ENCODE results near the gene IFRD2.
"Not testable (repeated sequence)": the region's sequence is repeated elsewhere in the genome, so short reads cannot be mapped to it uniquely, and the experiment has no call there.

The IFRD2 gene

GRCh38 chr3:50318615-50319014 is 26.4 kb upstream of the IFRD2 start:
- peaks cover 5% of the 10 kb centered on the region; the same call in 1 of the 2 replicates for H3K4me1 ChIP-seq (ENCODE audit: control insufficient read depth, insufficient read depth, low read length)
- H3K27me3 ChIP-seq (ENCODE audit: control insufficient read depth, insufficient read depth, low read length): no peaks in the 10 kb centered on the region
- H3K4me3 ChIP-seq (ENCODE audit: low read length): no peak overlapping the region
- H3K36me3 ChIP-seq (ENCODE audit: control insufficient read depth, insufficient read depth, low read length): peaks cover 27% of the 10 kb centered on the region
- no peak for DNase-seq (ENCODE audit: low read depth, low spot score)
- WGBS (ENCODE audit: insufficient coverage, insufficient read length): no CpG with 5 or more reads among the region's 10 CpGs
- no peaks in the 10 kb centered on the region for H3K9me3 ChIP-seq (ENCODE audit: control insufficient read depth, insufficient read depth, low read length)
- no peak overlapping the region for H3K27ac ChIP-seq (ENCODE audit: low read length)

- no CpG with 5 or more reads among the region's 11 CpGs for WGBS (ENCODE audit: insufficient coverage, insufficient read length)
- peaks cover 27% of the 10 kb centered on the region for H3K36me3 ChIP-seq (ENCODE audit: control insufficient read depth, insufficient read depth, low read length)
Measured at GRCh38 chr3:50318163-50318562, 25.9 kb upstream of the IFRD2 start.

GRCh38 chr3:50317300-50317699 is 25.1 kb upstream of the IFRD2 start:
- no CpG with 5 or more reads among the region's 6 CpGs for WGBS (ENCODE audit: insufficient coverage, insufficient read length)
- DNase-seq (ENCODE audit: low read depth, low spot score): no peak
- Histone ChIP-seq H3K4me3 (ENCODE audit: low read length) (no peak overlapping the region), H3K27ac (ENCODE audit: low read length) (no peak overlapping the region), H3K9me3 (ENCODE audit: control insufficient read depth, insufficient read depth, low read length) (no peaks in the 10 kb centered on the region), H3K4me1 (ENCODE audit: control insufficient read depth, insufficient read depth, low read length) (peaks cover 5% of the 10 kb centered on the region; the same call in 1 of the 2 replicates), H3K36me3 (ENCODE audit: control insufficient read depth, insufficient read depth, low read length) (peaks cover 27% of the 10 kb centered on the region), H3K27me3 (ENCODE audit: control insufficient read depth, insufficient read depth, low read length) (no peaks in the 10 kb centered on the region)

More at GRCh38 chr3:50318163-50318562, 25.9 kb upstream of the IFRD2 start:
- H3K4me3 ChIP-seq (ENCODE audit: low read length): no peak overlapping the region
- H3K27me3 ChIP-seq (ENCODE audit: control insufficient read depth, insufficient read depth, low read length): no peaks in the 10 kb centered on the region
- H3K9me3 ChIP-seq (ENCODE audit: control insufficient read depth, insufficient read depth, low read length): no peaks in the 10 kb centered on the region
- peaks cover 5% of the 10 kb centered on the region; the same call in 1 of the 2 replicates for H3K4me1 ChIP-seq (ENCODE audit: control insufficient read depth, insufficient read depth, low read length)
- no peak for DNase-seq (ENCODE audit: low read depth, low spot score)
- no peak overlapping the region for H3K27ac ChIP-seq (ENCODE audit: low read length)

GRCh38 chr3:50316657-50317242 is 24.5 kb upstream of the IFRD2 start:
- H3K4me1 ChIP-seq (ENCODE audit: control insufficient read depth, insufficient read depth, low read length): peaks cover 5% of the 10 kb centered on the region; the same call in 1 of the 2 replicates
- DNase-seq (ENCODE audit: low read depth, low spot score): no peak
- whole genome bisulfite sequencing (ENCODE audit: insufficient coverage, insufficient read length): no CpG with 5 or more reads among the region's 9 CpGs
- no peak overlapping the region for H3K27ac ChIP-seq (ENCODE audit: low read length)
- H3K27me3 ChIP-seq (ENCODE audit: control insufficient read depth, insufficient read depth, low read length): no peaks in the 10 kb centered on the region
- no peaks in the 10 kb centered on the region for H3K9me3 ChIP-seq (ENCODE audit: control insufficient read depth, insufficient read depth, low read length)
- peaks cover 27% of the 10 kb centered on the region for H3K36me3 ChIP-seq (ENCODE audit: control insufficient read depth, insufficient read depth, low read length)
- no peak overlapping the region for H3K4me3 ChIP-seq (ENCODE audit: low read length)

GRCh38 chr3:50314816-50315215 is 22.6 kb upstream of the IFRD2 start:
- Histone ChIP-seq H3K4me1 (ENCODE audit: control insufficient read depth, insufficient read depth, low read length) (peaks cover under 1% of the 10 kb centered on the region; the same call in 1 of the 2 replicates), H3K27me3 (ENCODE audit: control insufficient read depth, insufficient read depth, low read length) (no peaks in the 10 kb centered on the region), H3K36me3 (ENCODE audit: control insufficient read depth, insufficient read depth, low read length) (peaks cover 27% of the 10 kb centered on the region), H3K9me3 (ENCODE audit: control insufficient read depth, insufficient read depth, low read length) (no peaks in the 10 kb centered on the region), H3K4me3 (ENCODE audit: low read length) (no peak overlapping the region), H3K27ac (ENCODE audit: low read length) (no peak overlapping the region)
- WGBS (ENCODE audit: insufficient coverage, insufficient read length): no CpG with 5 or more reads among the region's 4 CpGs
- DNase-seq (ENCODE audit: low read depth, low spot score): no peak

GRCh38 chr3:50314342-50314741 is 22.1 kb upstream of the IFRD2 start:
- no CpG with 5 or more reads among the region's 3 CpGs for WGBS (ENCODE audit: insufficient coverage, insufficient read length)

GRCh38 chr3:50312041-50312440 is 19.8 kb upstream of the IFRD2 start:
- H3K27ac ChIP-seq (ENCODE audit: low read length); H3K36me3 ChIP-seq (ENCODE audit: control insufficient read depth, insufficient read depth, low read length); DNase-seq (ENCODE audit: low read depth, low spot score); H3K4me1 ChIP-seq (ENCODE audit: control insufficient read depth, insufficient read depth, low read length); H3K4me3 ChIP-seq (ENCODE audit: low read length); H3K27me3 ChIP-seq (ENCODE audit: control insufficient read depth, insufficient read depth, low read length); H3K9me3 ChIP-seq (ENCODE audit: control insufficient read depth, insufficient read depth, low read length): not testable (repeated sequence)
- no CpG with 5 or more reads among the region's 32 CpGs for WGBS (ENCODE audit: insufficient coverage, insufficient read length)

More at GRCh38 chr3:50314342-50314741, 22.1 kb upstream of the IFRD2 start:
- peaks cover 24% of the 10 kb centered on the region for H3K36me3 ChIP-seq (ENCODE audit: control insufficient read depth, insufficient read depth, low read length)
- no peak for DNase-seq (ENCODE audit: low read depth, low spot score)
- no peaks in the 10 kb centered on the region for H3K27me3 ChIP-seq (ENCODE audit: control insufficient read depth, insufficient read depth, low read length)
- no peak overlapping the region for H3K27ac ChIP-seq (ENCODE audit: low read length)
- H3K9me3 ChIP-seq (ENCODE audit: control insufficient read depth, insufficient read depth, low read length): no peaks in the 10 kb centered on the region
- no peak overlapping the region for H3K4me3 ChIP-seq (ENCODE audit: low read length)
- no peaks in the 10 kb centered on the region for H3K4me1 ChIP-seq (ENCODE audit: control insufficient read depth, insufficient read depth, low read length)

- Histone ChIP-seq H3K27me3 (ENCODE audit: control insufficient read depth, insufficient read depth, low read length) (no peaks in the 10 kb centered on the region), H3K4me3 (ENCODE audit: low read length) (no peak overlapping the region), H3K4me1 (ENCODE audit: control insufficient read depth, insufficient read depth, low read length) (no peaks in the 10 kb centered on the region), H3K36me3 (ENCODE audit: control insufficient read depth, insufficient read depth, low read length) (no peaks in the 10 kb centered on the region), H3K9me3 (ENCODE audit: control insufficient read depth, insufficient read depth, low read length) (no peaks in the 10 kb centered on the region), H3K27ac (ENCODE audit: low read length) (no peak overlapping the region)
- no peak for DNase-seq (ENCODE audit: low read depth, low spot score)
Measured at GRCh38 chr3:50304601-50305000, 12.4 kb upstream of the IFRD2 start.

- Histone ChIP-seq H3K27me3 (ENCODE audit: control insufficient read depth, insufficient read depth, low read length) (no peaks in the 10 kb centered on the region), H3K27ac (ENCODE audit: low read length) (no peak within 1 kb of the TSS), H3K9me3 (ENCODE audit: control insufficient read depth, insufficient read depth, low read length) (no peaks in the 10 kb centered on the region), H3K4me3 (ENCODE audit: low read length) (no peak within 1 kb of the TSS), H3K36me3 (ENCODE audit: control insufficient read depth, insufficient read depth, low read length) (no peaks in the 10 kb centered on the region), H3K4me1 (ENCODE audit: control insufficient read depth, insufficient read depth, low read length) (no peaks in the 10 kb centered on the region)
- whole genome bisulfite sequencing (ENCODE audit: insufficient coverage, insufficient read length): no CpG with 5 or more reads among the region's 14 CpGs
- no peak for DNase-seq (ENCODE audit: low read depth, low spot score)
Measured at GRCh38 chr3:50303013-50303815, 11.0 kb upstream of the IFRD2 start, which contains the start of gene HYAL1. Gene HYAL1, minus strand, starts transcription at chr3:50303574. Its CDS starts 618 bp downstream, at chr3:50302956.

GRCh38 chr3:50302095-50303012 is 10.1 kb upstream of the IFRD2 start:
- no peaks in the 10 kb centered on the region for H3K4me1 ChIP-seq (ENCODE audit: control insufficient read depth, insufficient read depth, low read length)
- no peak overlapping the region for H3K27ac ChIP-seq (ENCODE audit: low read length)
- H3K4me3 ChIP-seq (ENCODE audit: low read length): no peak overlapping the region
- no CpG with 5 or more reads among the region's 32 CpGs for WGBS (ENCODE audit: insufficient coverage, insufficient read length)
- H3K36me3 ChIP-seq (ENCODE audit: control insufficient read depth, insufficient read depth, low read length): no peaks in the 10 kb centered on the region
- H3K9me3 ChIP-seq (ENCODE audit: control insufficient read depth, insufficient read depth, low read length): no peaks in the 10 kb centered on the region
- no peaks in the 10 kb centered on the region for H3K27me3 ChIP-seq (ENCODE audit: control insufficient read depth, insufficient read depth, low read length)
- no peak for DNase-seq (ENCODE audit: low read depth, low spot score)
